ENCODE measurements around the gene CFAP126. TPM values are rescaled to one million over a fixed set of nuclear protein-coding genes. Genes with fewer than 3 reads are reported as not detected.

Gene CFAP126
- 0.19 to 0.32 TPM (median 0.24 TPM) in 3 of 5 replicates, not detected in the others for total RNA-seq (2022; extraction: Qiagen RNA extraction)

GRCh38 chr1:161367684-161368400, at the start of gene CFAP126:
Gene CFAP126, minus strand, starts transcription at chr1:161367876. Its CDS starts 8 bp downstream, at chr1:161367868.

Other genes with a start within 250 kb of the CFAP126 start
- 95.5 to 125 TPM (median 108 TPM) in 5 replicates for gene PFDN2, start 249.8 kb downstream of the CFAP126 start, total RNA-seq (2022; extraction: Qiagen RNA extraction)
- gene NIT1, start 249.8 kb downstream of the CFAP126 start, total RNA-seq (2022; extraction: Qiagen RNA extraction) = 29.0 to 32.1 TPM (median 29.6 TPM) in 5 replicates
- gene DEDD, start 235.2 kb downstream of the CFAP126 start, total RNA-seq (2022; extraction: Qiagen RNA extraction) = 29.6 to 36.1 TPM (median 32.2 TPM) in 5 replicates
- gene UFC1, start 213.9 kb downstream of the CFAP126 start, total RNA-seq (2022; extraction: Qiagen RNA extraction) = 81.6 to 150 TPM (median 92.8 TPM) in 5 replicates
- 16.9 to 25.7 TPM (median 21.1 TPM) in 5 replicates for gene USP21, start 208.4 kb downstream of the CFAP126 start, total RNA-seq (2022; extraction: Qiagen RNA extraction)
- gene PPOX, start 201.4 kb downstream of the CFAP126 start, total RNA-seq (2022; extraction: Qiagen RNA extraction) = 12.2 to 19.4 TPM (median 15.1 TPM) in 5 replicates
- gene B4GALT3, start 190.4 kb downstream of the CFAP126 start, total RNA-seq (2022; extraction: Qiagen RNA extraction) = 20.4 to 27.7 TPM (median 25.8 TPM) in 5 replicates
- gene ADAMTS4, start 168.8 kb downstream of the CFAP126 start, total RNA-seq (2022; extraction: Qiagen RNA extraction) = 0.02 TPM in 1 of 5 replicates, not detected in the others
- 77.6 to 93.0 TPM (median 83.3 TPM) in 5 replicates for gene NDUFS2, start 165.5 kb downstream of the CFAP126 start, total RNA-seq (2022; extraction: Qiagen RNA extraction)
- 0.28 to 0.54 TPM (median 0.34 TPM) in 3 of 5 replicates, not detected in the others for gene FCER1G, start 152.6 kb downstream of the CFAP126 start, total RNA-seq (2022; extraction: Qiagen RNA extraction)
- not detected in 5 replicates for gene APOA2, start 144.2 kb downstream of the CFAP126 start, total RNA-seq (2022; extraction: Qiagen RNA extraction)
- gene TOMM40L, start 141.8 kb downstream of the CFAP126 start, total RNA-seq (2022; extraction: Qiagen RNA extraction) = 10.0 to 12.8 TPM (median 11.8 TPM) in 5 replicates
- gene NR1I3, start 129.7 kb downstream of the CFAP126 start, total RNA-seq (2022; extraction: Qiagen RNA extraction) = not detected in 5 replicates
- not detected in 5 replicates for gene PCP4L1, start 109.1 kb downstream of the CFAP126 start, total RNA-seq (2022; extraction: Qiagen RNA extraction)
- 0.09 to 0.43 TPM (median 0.27 TPM) in 4 of 5 replicates, not detected in the other for gene MPZ, start 57.9 kb downstream of the CFAP126 start, total RNA-seq (2022; extraction: Qiagen RNA extraction)
- 236 to 250 TPM (median 242 TPM) in 5 replicates for gene SDHC, start 53.5 kb downstream of the CFAP126 start, total RNA-seq (2022; extraction: Qiagen RNA extraction)
- gene FCGR2A, start 137.6 kb upstream of the CFAP126 start, total RNA-seq (2022; extraction: Qiagen RNA extraction) = not detected in 5 replicates
- gene HSPA6, start 156.7 kb upstream of the CFAP126 start, total RNA-seq (2022; extraction: Qiagen RNA extraction) = 1.3 to 8.3 TPM (median 1.7 TPM) in 5 replicates
- gene FCGR3A, start 181.9 kb upstream of the CFAP126 start, total RNA-seq (2022; extraction: Qiagen RNA extraction) = not detected in 5 replicates

Measured in A549 treated with Mapracorat at 1 μM for 4 hours (cell line).